ENCODE results near the gene MRPS21.
"Not testable (repeated sequence)": the region's sequence is repeated elsewhere in the genome, so short reads cannot be mapped to it uniquely, and the experiment has no call there.

Gene MRPS21

GRCh38 chr1:150302902-150303301 is 9.2 kb downstream of the MRPS21 start:
- H3K36me3 ChIP-seq: peaks cover 22% of the 10 kb centered on the region
- H3K27ac ChIP-seq: no peak overlapping the region
- no peak for TF ChIP-seq CTCF (IDR thresholded peaks at IDR 0.05)
- no peaks in the 10 kb centered on the region for H3K4me1 ChIP-seq (ENCODE audit: control insufficient read depth in 1 of 2, insufficient read depth in 1 of 2, low read depth in 1 of 2, low read length in 1 of 2)
- no peaks in the 10 kb centered on the region for H3K9me3 ChIP-seq
- no peaks in the 10 kb centered on the region for H3K27me3 ChIP-seq
- no peak overlapping the region for H3K4me3 ChIP-seq (ENCODE audit: low read depth in 1 of 2, low read length in 1 of 2)

GRCh38 chr1:150308585-150308984 is 14.9 kb downstream of the MRPS21 start:
- H3K4me3 ChIP-seq (ENCODE audit: low read depth in 1 of 2, low read length in 1 of 2); H3K36me3 ChIP-seq; H3K27me3 ChIP-seq; H3K27ac ChIP-seq; H3K9me3 ChIP-seq; H3K4me1 ChIP-seq (ENCODE audit: control insufficient read depth in 1 of 2, insufficient read depth in 1 of 2, low read depth in 1 of 2, low read length in 1 of 2): not testable (repeated sequence)

GRCh38 chr1:150309758-150310508 is 16.3 kb downstream of the MRPS21 start:
- no peaks in the 10 kb centered on the region for H3K9me3 ChIP-seq
- TF ChIP-seq CTCF (IDR thresholded peaks at IDR 0.05): no peak
- H3K4me3 ChIP-seq (ENCODE audit: low read depth in 1 of 2, low read length in 1 of 2): no peak overlapping the region
- H3K36me3 ChIP-seq: peaks cover 9% of the 10 kb centered on the region
- no peak overlapping the region for H3K27ac ChIP-seq
- no peaks in the 10 kb centered on the region for H3K4me1 ChIP-seq (ENCODE audit: control insufficient read depth in 1 of 2, insufficient read depth in 1 of 2, low read depth in 1 of 2, low read length in 1 of 2)
- H3K27me3 ChIP-seq: no peaks in the 10 kb centered on the region

GRCh38 chr1:150311762-150312161 is 18.1 kb downstream of the MRPS21 start:
- H3K27ac ChIP-seq: no peak overlapping the region
- no peak for TF ChIP-seq CTCF (IDR thresholded peaks at IDR 0.05)

GRCh38 chr1:150314691-150315090 is 21.0 kb downstream of the MRPS21 start:
- H3K27ac ChIP-seq; H3K4me3 ChIP-seq (ENCODE audit: low read depth in 1 of 2, low read length in 1 of 2); H3K27me3 ChIP-seq; H3K9me3 ChIP-seq; H3K36me3 ChIP-seq; H3K4me1 ChIP-seq (ENCODE audit: control insufficient read depth in 1 of 2, insufficient read depth in 1 of 2, low read depth in 1 of 2, low read length in 1 of 2): not testable (repeated sequence)

More at GRCh38 chr1:150311762-150312161, 18.1 kb downstream of the MRPS21 start:
- Histone ChIP-seq H3K9me3 (no peaks in the 10 kb centered on the region), H3K4me1 (ENCODE audit: control insufficient read depth in 1 of 2, insufficient read depth in 1 of 2, low read depth in 1 of 2, low read length in 1 of 2) (no peaks in the 10 kb centered on the region), H3K4me3 (ENCODE audit: low read depth in 1 of 2, low read length in 1 of 2) (no peak overlapping the region), H3K36me3 (peaks cover 9% of the 10 kb centered on the region), H3K27me3 (no peaks in the 10 kb centered on the region)

- TF ChIP-seq CTCF (IDR thresholded peaks at IDR 0.05): no peak
- Histone ChIP-seq H3K27ac (peak overlapping the region; percentile 90), H3K9me3 (no peaks in the 10 kb centered on the region), H3K4me3 (ENCODE audit: low read depth in 1 of 2, low read length in 1 of 2) (peak overlapping the region; percentile 64 to 80), H3K4me1 (ENCODE audit: control insufficient read depth in 1 of 2, insufficient read depth in 1 of 2, low read depth in 1 of 2, low read length in 1 of 2) (peaks cover 17 to 19% of the 10 kb centered on the region in 2 experiments), H3K36me3 (peaks cover 9% of the 10 kb centered on the region), H3K27me3 (no peaks in the 10 kb centered on the region)
Measured at GRCh38 chr1:150320667-150320978, 27.0 kb downstream of the MRPS21 start.
